OCI-LY3 (cell line): ENCODE results near the gene GGCX.

Experiments
- H2AFZ ChIP-seq: fragments of 200-600, 300-600 bp; shearing (Covaris generic); 2 replicates; pipeline ENCODE4 v1.6.0; 2014; ENCODE audit warnings: antibody characterized with exemption, low read depth, low read length
- H3K27ac ChIP-seq: fragments of 200-600, 300-600 bp; sonication (generic); 2 replicates; pipeline ENCODE4 v1.5.1; 2014; ENCODE audit warnings: mild to moderate bottlenecking, low read length, moderate library complexity, mixed read lengths
- H3K27me3 ChIP-seq: fragments of 200-600, 300-600 bp; sonication (generic); 2 replicates; pipeline ENCODE4 v1.6.1; 2014; ENCODE audit warnings: low read depth, low read length, mixed read lengths
- H3K36me3 ChIP-seq: fragments of 200-600, 300-600 bp; sonication (generic); replicated peaks from 2 replicates; pipeline ENCODE3; 2014; ENCODE audit warnings: low read depth, low read length, mixed read lengths
- H3K4me1 ChIP-seq: fragments of 300-600, 200-600 bp; sonication (generic); 2 replicates; pipeline ENCODE4 v1.6.1; 2014; ENCODE audit warnings: low read length, mixed read lengths
- H3K4me2 ChIP-seq: fragments of 200-600, 300-600 bp; sonication (generic); 2 replicates; pipeline ENCODE4 v1.6.1; 2014; ENCODE audit warnings: low read length, mixed read lengths
- H3K4me3 ChIP-seq: fragments of 300-600, 200-600 bp; sonication (generic); 2 replicates; pipeline ENCODE4 v1.5.1; 2014; ENCODE audit warnings: antibody characterized with exemption, mild to moderate bottlenecking, low read length, moderate library complexity
- H3K79me2 ChIP-seq: fragments of 300-600, 200-600 bp; shearing (Covaris generic); 2 replicates; pipeline ENCODE4 v1.6.1; 2014; ENCODE audit warnings: mild to moderate bottlenecking, low read length, mixed read lengths
- H3K9ac ChIP-seq: fragments of 300-600, 200-600 bp; shearing (Covaris generic); 2 replicates; pipeline ENCODE4 v1.6.0; 2014; ENCODE audit warnings: mild to moderate bottlenecking, low read length, moderate library complexity
- H3K9me3 ChIP-seq: fragments of 200-600, 300-600 bp; shearing (Covaris generic); 2 replicates; pipeline ENCODE4 v1.6.1; 2014; ENCODE audit warnings: low read length, mixed read lengths; ENCODE audit not compliant: insufficient read depth
- H4K20me1 ChIP-seq: fragments of 200-600, 300-600 bp; sonication (generic); 2 replicates; pipeline ENCODE4 v1.6.1; 2016; ENCODE audit warnings: low read length, mixed read lengths; ENCODE audit not compliant: insufficient read depth
- EZH2phosphoT487 ChIP-seq: fragments of 200-600 bp; shearing (Covaris generic); IDR thresholded peaks from 2 replicates; pipeline ENCODE4 v1.6.1; 2018; ENCODE audit warnings: antibody characterized with exemption, mixed run types, low read depth
- TF ChIP-seq, protein P1 (sequence below): fragments of 200-600, 300-600 bp; sonication (generic); IDR thresholded peaks from 2 replicates; pipeline ENCODE4 v1.5.1; 2014; ENCODE audit warnings: antibody characterized with exemption, low read length, low read depth

GGCX gene

DNA sequence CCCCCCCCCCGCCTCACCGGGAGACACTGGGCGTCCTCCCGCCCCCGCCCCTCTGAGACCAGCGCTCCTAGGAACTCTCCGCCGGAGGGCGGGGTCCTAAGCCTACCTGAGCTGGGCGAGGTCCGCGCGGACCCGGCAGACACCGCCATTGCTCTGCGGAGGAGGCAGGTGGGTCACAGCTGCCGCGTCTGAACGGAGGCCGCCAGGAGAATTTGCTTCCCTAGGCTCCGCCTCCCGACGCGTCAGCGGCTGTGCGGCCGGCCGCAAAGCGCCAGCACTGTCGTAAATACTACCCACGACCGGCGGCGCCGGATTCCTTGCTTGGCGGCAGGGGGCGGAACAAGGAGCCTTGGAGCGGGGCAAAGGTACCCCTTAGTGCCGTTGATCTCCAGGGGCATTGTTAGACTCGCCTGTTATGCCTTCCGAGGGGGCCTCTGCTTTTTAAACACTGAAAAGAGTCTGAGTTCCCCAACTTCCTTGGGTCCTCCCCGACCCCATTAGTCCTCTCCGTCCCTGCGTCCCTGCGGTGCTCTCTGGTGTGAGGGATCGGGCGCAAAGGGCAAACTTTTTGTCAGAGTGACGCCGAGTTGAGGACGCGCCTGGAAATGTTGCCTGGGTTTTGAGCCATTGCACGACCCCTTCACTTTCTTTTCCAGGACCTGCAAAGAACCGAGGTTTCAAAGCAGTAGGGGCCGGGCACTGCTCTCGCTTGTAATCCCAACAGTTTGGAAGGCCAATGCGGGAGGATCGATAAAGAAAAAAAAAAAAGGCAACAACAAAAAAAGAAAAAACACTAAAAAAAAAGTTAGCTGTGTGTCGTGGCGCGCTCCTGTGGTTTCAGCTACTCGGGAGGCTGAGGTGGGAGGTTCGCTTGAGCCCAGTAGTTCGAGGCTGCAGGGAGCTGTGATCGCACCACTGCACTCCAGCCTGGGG, at the start of gene GGCX:
TSS of gene GGCX (minus strand) at position 214 of the 933 bp plus-strand sequence. CDS start at position 149, 65 bp downstream.
- TF ChIP-seq, protein P1, sequence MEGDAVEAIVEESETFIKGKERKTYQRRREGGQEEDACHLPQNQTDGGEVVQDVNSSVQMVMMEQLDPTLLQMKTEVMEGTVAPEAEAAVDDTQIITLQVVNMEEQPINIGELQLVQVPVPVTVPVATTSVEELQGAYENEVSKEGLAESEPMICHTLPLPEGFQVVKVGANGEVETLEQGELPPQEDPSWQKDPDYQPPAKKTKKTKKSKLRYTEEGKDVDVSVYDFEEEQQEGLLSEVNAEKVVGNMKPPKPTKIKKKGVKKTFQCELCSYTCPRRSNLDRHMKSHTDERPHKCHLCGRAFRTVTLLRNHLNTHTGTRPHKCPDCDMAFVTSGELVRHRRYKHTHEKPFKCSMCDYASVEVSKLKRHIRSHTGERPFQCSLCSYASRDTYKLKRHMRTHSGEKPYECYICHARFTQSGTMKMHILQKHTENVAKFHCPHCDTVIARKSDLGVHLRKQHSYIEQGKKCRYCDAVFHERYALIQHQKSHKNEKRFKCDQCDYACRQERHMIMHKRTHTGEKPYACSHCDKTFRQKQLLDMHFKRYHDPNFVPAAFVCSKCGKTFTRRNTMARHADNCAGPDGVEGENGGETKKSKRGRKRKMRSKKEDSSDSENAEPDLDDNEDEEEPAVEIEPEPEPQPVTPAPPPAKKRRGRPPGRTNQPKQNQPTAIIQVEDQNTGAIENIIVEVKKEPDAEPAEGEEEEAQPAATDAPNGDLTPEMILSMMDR, result no peak
- TF ChIP-seq EZH2phosphoT487, result no peak
- Histone ChIP-seq H3K9me3 (no peaks in the 10 kb centered on the region), H3K79me2 (peaks cover 30% of the 10 kb centered on the region), H3K4me3 (peak within 1 kb of the TSS; percentile 94), H3K27me3 (no peaks in the 10 kb centered on the region), H3K36me3 (peaks cover 13% of the 10 kb centered on the region), H3K4me2 (peak within 1 kb of the TSS; percentile 91), H3K4me1 (peaks cover 25% of the 10 kb centered on the region), H4K20me1 (no peaks in the 10 kb centered on the region), H3K9ac (peak within 1 kb of the TSS; percentile 93), H2AFZ (peak within 1 kb of the TSS; percentile 90), H3K27ac (peak within 1 kb of the TSS; percentile 71)

DNA sequence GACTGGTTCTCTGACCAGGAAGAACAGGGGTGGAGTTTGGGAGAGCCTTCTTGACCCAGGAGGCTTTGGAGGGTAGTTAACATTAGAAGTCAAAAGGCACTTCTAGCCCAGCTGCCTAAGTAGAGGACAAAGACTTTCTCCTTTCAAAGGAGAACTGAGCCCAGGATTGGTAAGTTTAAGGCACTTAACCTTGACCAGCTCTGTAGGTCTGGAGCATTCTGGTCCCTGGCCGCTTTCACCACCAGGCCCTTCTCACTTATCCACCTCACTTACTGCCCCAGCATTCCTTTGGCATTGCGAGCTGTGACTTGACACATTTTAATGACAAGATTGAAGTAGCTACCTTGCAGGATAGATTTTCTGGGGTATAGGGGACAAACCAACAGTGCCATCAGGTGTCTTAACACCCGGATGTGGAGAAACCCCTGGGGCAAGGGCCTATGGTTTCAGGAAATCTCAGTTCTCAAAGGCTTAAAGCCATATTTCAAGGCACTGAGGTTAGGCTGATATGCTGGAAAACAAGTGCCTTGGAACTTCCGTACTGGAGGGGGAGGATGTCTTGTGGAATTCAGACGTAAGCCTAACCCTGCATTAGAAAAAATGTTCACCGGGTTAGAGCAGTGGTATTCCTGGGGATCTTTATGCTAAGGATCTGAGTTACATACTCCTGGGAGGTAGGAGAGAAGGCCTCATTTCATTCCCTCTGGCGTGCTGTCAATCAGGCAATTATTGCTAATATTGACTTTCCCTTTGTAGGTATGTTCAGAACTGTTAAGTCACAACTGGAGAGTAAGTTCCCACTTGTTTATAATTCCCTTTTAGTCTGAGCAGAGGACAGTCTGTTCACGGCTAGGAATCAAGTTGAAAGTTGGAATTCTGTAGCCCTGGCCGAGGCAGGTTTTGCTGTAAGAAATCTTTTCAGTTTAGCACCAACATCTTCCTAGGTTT, 46.2 kb upstream of the GGCX start:
- H2AFZ ChIP-seq, result no peak overlapping the region
- H3K4me3 ChIP-seq, result no peak overlapping the region
- H3K9me3 ChIP-seq, result no peaks in the 10 kb centered on the region
- no peaks in the 10 kb centered on the region for H4K20me1 ChIP-seq
- peaks cover 5% of the 10 kb centered on the region for H3K4me1 ChIP-seq
- TF ChIP-seq, protein P1, result no peak
- no peak for TF ChIP-seq EZH2phosphoT487
- no peak overlapping the region for H3K27ac ChIP-seq
- H3K36me3 ChIP-seq, result peaks cover 18% of the 10 kb centered on the region
- no peak overlapping the region for H3K9ac ChIP-seq
- no peak overlapping the region for H3K4me2 ChIP-seq
- H3K27me3 ChIP-seq, result no peaks in the 10 kb centered on the region
- peaks cover 14% of the 10 kb centered on the region for H3K79me2 ChIP-seq

DNA sequence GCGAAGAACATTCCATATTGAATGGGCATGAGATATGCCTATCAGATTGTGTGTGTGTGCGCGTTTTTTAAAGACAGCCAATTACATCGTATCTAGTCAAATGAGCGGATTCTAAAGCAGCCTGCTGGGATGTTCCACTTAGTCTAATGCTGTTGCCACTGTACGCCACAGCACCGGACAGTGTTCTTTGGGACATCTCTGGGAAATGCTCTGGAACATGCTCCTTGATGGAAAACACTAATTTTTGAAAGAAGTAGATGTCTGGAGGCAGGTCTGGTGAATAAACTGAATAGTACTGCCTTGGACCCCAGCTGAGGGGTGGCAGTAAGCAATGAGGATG, 44.8 kb upstream of the GGCX start:
- Histone ChIP-seq H3K27me3 (no peaks in the 10 kb centered on the region), H3K36me3 (peaks cover 18% of the 10 kb centered on the region), H3K79me2 (peaks cover 3% of the 10 kb centered on the region), H3K9me3 (no peaks in the 10 kb centered on the region), H4K20me1 (no peaks in the 10 kb centered on the region), H3K4me1 (peaks cover 2% of the 10 kb centered on the region), H3K4me3 (no peak overlapping the region), H3K27ac (no peak overlapping the region), H2AFZ (no peak overlapping the region), H3K4me2 (no peak overlapping the region), H3K9ac (no peak overlapping the region)
- TF ChIP-seq, protein P1, result no peak
- TF ChIP-seq EZH2phosphoT487, result no peak
